Urothelium cell line (cell line): ENCODE data around the gene CBFA2T2.

ENCODE experiments used
- DNase-seq: peaks from one replicate; pipeline ENCODE4 v3.0.0; 2011; ENCODE audit warnings: low spot score, mixed read lengths
- FAIRE-seq: peaks from 2 replicates; lab custom pipeline; 2011; peaks lifted over from hg19 to GRCh38; lab: Jason Lieb, UNC

The CBFA2T2 gene

GRCh38 chr20:33660685-33661058 lies 170.8 kb downstream of the CBFA2T2 start:
- FAIRE-seq, result no peak
- no peak for DNase-seq

GRCh38 chr20:33662172-33662571 lies 172.3 kb downstream of the CBFA2T2 start, which contains the start of gene C20orf144:
Gene C20orf144, plus strand, starts transcription at chr20:33662327. Its CDS starts 19 bp downstream, at chr20:33662346.
- FAIRE-seq, result no peak
- DNase-seq, result no peak

GRCh38 chr20:33663161-33664084 lies 173.5 kb downstream of the CBFA2T2 start:
- FAIRE-seq, result no peak
- peak; percentile 96 for DNase-seq

GRCh38 chr20:33664085-33664761 lies 174.3 kb downstream of the CBFA2T2 start:
- DNase-seq, result no peak
- peak; percentile 55 for FAIRE-seq

- FAIRE-seq (no peak), DNase-seq (no peak)
Observed at GRCh38 chr20:33664762-33665144, 174.9 kb downstream of the CBFA2T2 start.

GRCh38 chr20:33666293-33667244 lies 176.7 kb downstream of the CBFA2T2 start, which contains the start of gene ACTL10:
Gene ACTL10, plus strand, starts transcription at chr20:33666943. Its CDS starts 555 bp downstream, at chr20:33667498.
- DNase-seq (no peak), FAIRE-seq (no peak)

- no peak for FAIRE-seq
- no peak for DNase-seq
Observed at GRCh38 chr20:33667245-33667675, 177.4 kb downstream of the CBFA2T2 start.

- DNase-seq (peak; percentile 53), FAIRE-seq (no peak)
Observed at GRCh38 chr20:33667676-33668465, 178.0 kb downstream of the CBFA2T2 start.

GRCh38 chr20:33668466-33669155 lies 178.7 kb downstream of the CBFA2T2 start:
- DNase-seq, result no peak
- FAIRE-seq, result no peak

GRCh38 chr20:33669224-33669623 lies 179.3 kb downstream of the CBFA2T2 start:
- DNase-seq, result no peak
- FAIRE-seq, result no peak

- FAIRE-seq, result no peak
- no peak for DNase-seq
Observed at GRCh38 chr20:33669873-33670640, 180.2 kb downstream of the CBFA2T2 start.

- DNase-seq (no peak), FAIRE-seq (no peak)
Observed at GRCh38 chr20:33670715-33671499, 181.0 kb downstream of the CBFA2T2 start.

GRCh38 chr20:33671573-33672288 lies 181.8 kb downstream of the CBFA2T2 start:
- no peak for FAIRE-seq
- no peak for DNase-seq

GRCh38 chr20:33672426-33673113 lies 182.7 kb downstream of the CBFA2T2 start:
- DNase-seq (no peak), FAIRE-seq (no peak)

GRCh38 chr20:33673114-33673409 lies 183.2 kb downstream of the CBFA2T2 start:
- no peak for FAIRE-seq

GRCh38 chr20:33673410-33674293 lies 183.8 kb downstream of the CBFA2T2 start:
- DNase-seq, result no peak

More at GRCh38 chr20:33673114-33673409, 183.2 kb downstream of the CBFA2T2 start:
- DNase-seq, result no peak

More at GRCh38 chr20:33673410-33674293, 183.8 kb downstream of the CBFA2T2 start:
- FAIRE-seq, result no peak
